AG10803 (cell line): ENCODE measurements around the gene UTF1.

Experiments used
- DNase-seq: peaks from one replicate; pipeline ENCODE4 v3.0.0; 2010; ENCODE audit warnings: low read depth
- H3K4me3 ChIP-seq: 2 replicates; pipeline ENCODE4 v1.5.1; 2011; ENCODE audit warnings: mild to moderate bottlenecking, low read length, control low read depth
- CTCF ChIP-seq: conservative IDR thresholded peaks from 2 replicates; pipeline ENCODE4 v1.5.1; 2011; ENCODE audit warnings: mild to moderate bottlenecking, low read length, control low read depth, inconsistent platforms

The UTF1 gene

GRCh38 chr10:133276435-133277201, 46.6 kb downstream of the UTF1 start, which contains the start of gene ADAM8:
ADAM8 (minus strand) TSS chr10:133276868; CDS start chr10:133276817, 51 bp downstream.
- H3K4me3 ChIP-seq: no peak within 1 kb of the TSS

GRCh38 chr10:133277277-133277992, 47.4 kb downstream of the UTF1 start:
- H3K4me3 ChIP-seq: no peak overlapping the region
- no peak for TF ChIP-seq CTCF
- no peak for DNase-seq

More at GRCh38 chr10:133276435-133277201, 46.6 kb downstream of the UTF1 start, which contains the start of gene ADAM8:
- TF ChIP-seq CTCF: no peak
- DNase-seq: no peak

GRCh38 chr10:133277993-133278576, 48.1 kb downstream of the UTF1 start:
- DNase-seq: no peak
- no peak overlapping the region for H3K4me3 ChIP-seq
- TF ChIP-seq CTCF: no peak

- H3K4me3 ChIP-seq: no peak overlapping the region
- peak; percentile 47 for DNase-seq
These were observed 48.7 kb downstream of the UTF1 start for GRCh38 chr10:133278577-133279265.

GRCh38 chr10:133279326-133280226, 49.6 kb downstream of the UTF1 start:
- DNase-seq: no peak
- no peak for TF ChIP-seq CTCF
- H3K4me3 ChIP-seq: no peak overlapping the region

More at GRCh38 chr10:133278577-133279265, 48.7 kb downstream of the UTF1 start:
- TF ChIP-seq CTCF: no peak
